GM20000 (cell line): ENCODE data around the gene CACNA2D4.

ENCODE experiments used
- DNase-seq: peaks from one replicate; pipeline ENCODE4 v3.0.0; 2012; ENCODE audit warnings: low spot score
- CTCF ChIP-seq: IDR thresholded peaks from 2 replicates; pipeline ENCODE4 v1.5.1; 2012; ENCODE audit warnings: mild to moderate bottlenecking, control low read depth; ENCODE audit errors: extremely low read depth, missing control alignments

Gene CACNA2D4

GRCh38 chr12:1779783-1780182 lies 138.7 kb downstream of the CACNA2D4 start:
- no peak for TF ChIP-seq CTCF
- no peak for DNase-seq

- no peak for DNase-seq
- TF ChIP-seq CTCF, result no peak
Observed at GRCh38 chr12:1778911-1779310, 139.5 kb downstream of the CACNA2D4 start.

DNA sequence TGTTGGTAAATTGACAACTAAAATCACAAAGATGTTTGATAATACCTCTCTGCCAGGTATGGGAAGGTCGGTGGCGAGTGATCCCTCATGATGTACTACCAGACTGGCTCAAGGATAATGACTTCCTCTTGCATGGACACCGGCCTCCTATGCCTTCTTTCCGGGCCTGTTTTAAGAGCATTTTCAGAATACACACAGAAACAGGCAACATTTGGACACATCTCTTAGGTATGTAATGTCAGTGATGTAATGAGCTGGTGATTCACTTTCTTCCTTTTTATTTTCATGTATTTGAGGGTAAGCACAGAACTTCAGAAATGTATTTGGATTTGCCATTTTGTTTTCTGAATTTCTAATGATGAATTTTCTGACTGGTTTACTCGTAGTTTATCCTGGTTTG lies 140.7 kb downstream of the CACNA2D4 start:
- no peak for TF ChIP-seq CTCF
- no peak for DNase-seq

GRCh38 chr12:1776170-1776921 lies 142.1 kb downstream of the CACNA2D4 start:
- no peak for DNase-seq
- no peak for TF ChIP-seq CTCF

DNA sequence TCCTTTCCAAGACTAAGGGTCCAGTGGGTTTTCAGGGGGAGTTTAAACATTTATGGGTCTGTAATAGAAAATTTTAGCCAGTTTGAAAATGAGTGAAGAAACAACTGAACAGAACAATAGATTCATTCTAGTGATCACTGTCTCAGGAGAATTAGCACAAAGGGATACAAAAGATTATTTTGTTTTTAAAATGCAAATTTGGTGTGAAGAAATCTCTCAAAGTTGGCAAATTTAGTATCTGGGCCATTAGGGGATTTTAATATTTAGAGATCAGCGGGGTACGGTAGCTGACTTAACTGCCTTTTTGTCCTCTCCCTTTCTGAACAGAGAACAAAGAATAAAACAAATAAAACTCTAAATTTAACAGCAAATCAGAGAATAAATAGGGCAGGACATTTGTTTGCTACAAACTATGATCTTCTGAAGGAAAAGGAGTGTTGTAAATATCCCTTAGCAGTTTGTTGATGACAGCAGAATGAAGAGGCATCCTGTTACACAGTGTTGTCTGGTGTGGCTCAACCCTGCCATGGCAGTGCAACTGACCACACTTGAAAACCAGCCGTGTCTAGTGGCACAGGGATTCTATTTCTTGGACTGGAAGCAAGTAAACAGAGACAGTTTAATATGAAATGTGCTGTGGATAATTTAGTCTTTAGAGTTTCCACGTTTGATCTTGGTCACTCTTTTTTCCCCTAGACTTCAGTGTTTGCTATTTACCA lies 144.4 kb downstream of the CACNA2D4 start:
- DNase-seq, result no peak
- TF ChIP-seq CTCF, result no peak

DNA sequence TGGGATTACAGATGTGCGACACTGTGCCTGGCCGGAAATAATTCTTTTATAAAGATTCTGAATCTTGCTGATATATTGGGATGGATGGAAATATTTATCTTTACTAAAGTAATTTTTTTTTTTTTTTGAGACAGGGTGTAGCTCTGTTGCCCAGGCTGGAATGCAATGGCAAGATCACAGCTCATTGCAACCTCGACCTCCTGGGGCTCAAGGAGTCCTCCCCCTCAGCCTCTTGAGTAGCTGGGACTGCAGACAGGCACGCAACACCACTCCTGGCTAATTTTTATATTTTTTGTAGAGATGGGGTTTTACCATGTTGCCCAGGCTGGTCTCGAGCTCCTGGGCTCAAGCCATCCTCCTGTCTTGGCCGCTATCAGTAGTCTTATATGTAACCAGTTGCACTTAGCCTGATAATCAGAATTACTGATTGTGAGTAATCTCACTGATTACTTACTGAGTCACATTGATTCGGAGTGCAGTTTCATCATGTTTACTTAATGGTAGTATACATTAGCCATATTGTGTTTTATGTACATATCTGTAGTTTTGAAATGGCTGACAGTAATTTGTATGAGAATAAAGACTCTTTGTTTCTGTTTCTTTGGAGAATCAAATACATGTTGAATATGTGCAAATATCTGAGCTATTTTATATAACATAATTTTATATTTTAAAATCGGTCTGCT lies 148.5 kb downstream of the CACNA2D4 start:
- TF ChIP-seq CTCF, result no peak
- no peak for DNase-seq

GRCh38 chr12:1768615-1769014 lies 149.8 kb downstream of the CACNA2D4 start:
- no peak for DNase-seq
- no peak for TF ChIP-seq CTCF
